GM12878 (cell line): ENCODE results near the gene IL23R. TPM values are rescaled to one million over a fixed set of nuclear protein-coding genes. Genes with fewer than 3 reads are reported as not detected.

Experiments used
- IKZF2 ChIP-seq, 2 experiments: fragments of 450-650 bp; IDR thresholded peaks; 2 replicates each; pipeline ENCODE4 v1.6.1; 2017; ENCODE audit warnings: mild to moderate bottlenecking in 2 of 2, moderate library complexity in 2 of 2
- NFIC ChIP-seq: IDR thresholded peaks from 2 replicates; pipeline ENCODE4 v1.6.1; 2012; ENCODE audit warnings: low read depth, mild to moderate bottlenecking, inconsistent platforms, low read length, moderate library complexity
- RAD21 ChIP-seq: IDR thresholded peaks from 2 replicates; pipeline ENCODE4 v1.6.1; 2011; ENCODE audit warnings: mild to moderate bottlenecking, low read depth, low read length, moderate library complexity; ENCODE audit not compliant: insufficient read depth
- ZNF384 ChIP-seq: IDR thresholded peaks from 2 replicates; pipeline ENCODE4 v1.6.1; 2012; ENCODE audit warnings: low read depth, mild to moderate bottlenecking, low read length, improper control_type of control experiment, borderline replicate concordance
- ZSCAN29 ChIP-seq: fragments of 450-650 bp; IDR thresholded peaks from 2 replicates; pipeline ENCODE4 v1.6.1; 2017; ENCODE audit warnings: mild to moderate bottlenecking, moderate library complexity
- polyA plus RNA-seq, 11 experiments: library from polyadenylated mRNA; depleted of rRNA in 4 of 11; unstranded in 6 of 11; stranded (reverse) in 5 of 11; fragments of >200 nt; fragmentation: Nextera tagmentation in 4 of 11; fragmentation: Illumina TruSeq in 1 of 11; extraction: Ambion mirVana in 4 of 11; extraction: Trizol in 1 of 11; gene quantifications; 1 replicate in 1 of 11; 2 replicates in 10 of 11; pipeline versions ENCODE4 v1.2.1 to v1.2.3, GENCODE V29; 2011 to 2016; ENCODE audit warnings: inconsistent platforms in 2 of 11, missing spikeins in 2 of 11, low read depth in 1 of 11
- total RNA-seq, 4 experiments: library from RNA; depleted of rRNA in 3 of 4; stranded (reverse); fragments of >200 nt in 3 of 4; fragmentation: Illumina TruSeq in 1 of 4; extraction: Trizol in 1 of 4; gene quantifications; 2 replicates each; pipeline versions ENCODE4 v1.2.1 to v1.2.3, GENCODE V29; 2013 to 2021
- TF ChIP-seq, protein P1 (sequence below): fragments of 450-650 bp; IDR thresholded peaks from 2 replicates; pipeline ENCODE4 v1.6.1; 2018; ENCODE audit warnings: mild to moderate bottlenecking, low read depth, moderate library complexity; ENCODE audit not compliant: partially characterized antibody
- TF ChIP-seq, protein P2 (sequence below): IDR thresholded peaks from 2 replicates; pipeline ENCODE4 v1.6.1; 2012; ENCODE audit warnings: mild to moderate bottlenecking, low read depth, low read length
- TF ChIP-seq, protein P3 (sequence below): IDR thresholded peaks from 2 replicates; pipeline ENCODE4 v1.6.1; 2012; ENCODE audit warnings: low read depth, low read length, improper control_type of control experiment
- TF ChIP-seq, protein P4 (sequence below): fragments of 450-650 bp; IDR thresholded peaks from 2 replicates; pipeline ENCODE4 v1.6.1; 2017; ENCODE audit warnings: mild to moderate bottlenecking, moderate library complexity

IL23R gene
- total and polyA plus RNA-seq, 10 of the 15 experiments (the other 5 are each of a cell fraction or from before 2014, with no cell fraction given), result 0.16 to 6.4 (median 0.59) TPM

DNA sequence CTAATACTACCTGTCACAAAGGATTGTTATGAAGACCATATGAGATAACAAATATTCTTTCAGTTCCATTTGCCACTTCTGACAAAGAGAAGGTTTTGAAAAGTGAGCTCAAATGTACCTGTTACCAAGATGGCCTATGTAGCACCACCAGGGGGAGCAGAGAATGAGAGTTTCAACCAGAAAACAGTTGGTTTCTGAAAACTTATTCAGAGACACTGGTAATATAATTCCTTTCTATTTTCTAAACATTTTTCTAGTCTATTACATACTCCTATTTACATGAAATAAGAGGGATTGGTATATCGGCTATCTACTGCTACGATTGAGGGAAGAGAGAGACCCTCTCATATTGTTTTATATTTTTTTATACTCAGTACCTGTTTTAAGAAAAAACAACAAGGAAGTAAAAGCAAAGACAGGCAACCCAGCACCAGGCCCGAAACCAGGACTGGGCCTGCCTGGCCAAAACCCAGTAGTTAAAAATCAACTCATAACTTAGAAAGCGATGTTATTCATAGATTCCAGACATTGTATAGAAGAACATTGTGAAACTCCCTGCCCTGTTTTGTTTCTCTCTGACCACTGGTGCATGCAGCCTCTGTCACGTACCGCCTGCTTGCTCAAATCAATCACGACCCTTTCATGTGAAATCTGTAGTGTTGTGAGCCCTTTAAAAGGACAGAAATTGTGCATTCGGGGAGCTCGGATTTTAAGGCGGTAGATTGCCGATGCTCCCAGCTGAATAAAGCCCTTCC, 48.3 kb downstream of the IL23R start (continued):
- TF ChIP-seq RAD21, result peak; percentile 52
- no peak for TF ChIP-seq ZSCAN29
- TF ChIP-seq ZNF384, result peak; percentile 40; the same call in 1 of the 2 replicates
- TF ChIP-seq, protein P1, sequence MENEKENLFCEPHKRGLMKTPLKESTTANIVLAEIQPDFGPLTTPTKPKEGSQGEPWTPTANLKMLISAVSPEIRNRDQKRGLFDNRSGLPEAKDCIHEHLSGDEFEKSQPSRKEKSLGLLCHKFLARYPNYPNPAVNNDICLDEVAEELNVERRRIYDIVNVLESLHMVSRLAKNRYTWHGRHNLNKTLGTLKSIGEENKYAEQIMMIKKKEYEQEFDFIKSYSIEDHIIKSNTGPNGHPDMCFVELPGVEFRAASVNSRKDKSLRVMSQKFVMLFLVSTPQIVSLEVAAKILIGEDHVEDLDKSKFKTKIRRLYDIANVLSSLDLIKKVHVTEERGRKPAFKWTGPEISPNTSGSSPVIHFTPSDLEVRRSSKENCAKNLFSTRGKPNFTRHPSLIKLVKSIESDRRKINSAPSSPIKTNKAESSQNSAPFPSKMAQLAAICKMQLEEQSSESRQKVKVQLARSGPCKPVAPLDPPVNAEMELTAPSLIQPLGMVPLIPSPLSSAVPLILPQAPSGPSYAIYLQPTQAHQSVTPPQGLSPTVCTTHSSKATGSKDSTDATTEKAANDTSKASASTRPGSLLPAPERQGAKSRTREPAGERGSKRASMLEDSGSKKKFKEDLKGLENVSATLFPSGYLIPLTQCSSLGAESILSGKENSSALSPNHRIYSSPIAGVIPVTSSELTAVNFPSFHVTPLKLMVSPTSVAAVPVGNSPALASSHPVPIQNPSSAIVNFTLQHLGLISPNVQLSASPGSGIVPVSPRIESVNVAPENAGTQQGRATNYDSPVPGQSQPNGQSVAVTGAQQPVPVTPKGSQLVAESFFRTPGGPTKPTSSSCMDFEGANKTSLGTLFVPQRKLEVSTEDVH, result peak; percentile 22
- peak; percentile 69 for TF ChIP-seq NFIC
- TF ChIP-seq, protein P2, sequence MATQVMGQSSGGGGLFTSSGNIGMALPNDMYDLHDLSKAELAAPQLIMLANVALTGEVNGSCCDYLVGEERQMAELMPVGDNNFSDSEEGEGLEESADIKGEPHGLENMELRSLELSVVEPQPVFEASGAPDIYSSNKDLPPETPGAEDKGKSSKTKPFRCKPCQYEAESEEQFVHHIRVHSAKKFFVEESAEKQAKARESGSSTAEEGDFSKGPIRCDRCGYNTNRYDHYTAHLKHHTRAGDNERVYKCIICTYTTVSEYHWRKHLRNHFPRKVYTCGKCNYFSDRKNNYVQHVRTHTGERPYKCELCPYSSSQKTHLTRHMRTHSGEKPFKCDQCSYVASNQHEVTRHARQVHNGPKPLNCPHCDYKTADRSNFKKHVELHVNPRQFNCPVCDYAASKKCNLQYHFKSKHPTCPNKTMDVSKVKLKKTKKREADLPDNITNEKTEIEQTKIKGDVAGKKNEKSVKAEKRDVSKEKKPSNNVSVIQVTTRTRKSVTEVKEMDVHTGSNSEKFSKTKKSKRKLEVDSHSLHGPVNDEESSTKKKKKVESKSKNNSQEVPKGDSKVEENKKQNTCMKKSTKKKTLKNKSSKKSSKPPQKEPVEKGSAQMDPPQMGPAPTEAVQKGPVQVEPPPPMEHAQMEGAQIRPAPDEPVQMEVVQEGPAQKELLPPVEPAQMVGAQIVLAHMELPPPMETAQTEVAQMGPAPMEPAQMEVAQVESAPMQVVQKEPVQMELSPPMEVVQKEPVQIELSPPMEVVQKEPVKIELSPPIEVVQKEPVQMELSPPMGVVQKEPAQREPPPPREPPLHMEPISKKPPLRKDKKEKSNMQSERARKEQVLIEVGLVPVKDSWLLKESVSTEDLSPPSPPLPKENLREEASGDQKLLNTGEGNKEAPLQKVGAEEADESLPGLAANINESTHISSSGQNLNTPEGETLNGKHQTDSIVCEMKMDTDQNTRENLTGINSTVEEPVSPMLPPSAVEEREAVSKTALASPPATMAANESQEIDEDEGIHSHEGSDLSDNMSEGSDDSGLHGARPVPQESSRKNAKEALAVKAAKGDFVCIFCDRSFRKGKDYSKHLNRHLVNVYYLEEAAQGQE, result no peak
- TF ChIP-seq, protein P3, sequence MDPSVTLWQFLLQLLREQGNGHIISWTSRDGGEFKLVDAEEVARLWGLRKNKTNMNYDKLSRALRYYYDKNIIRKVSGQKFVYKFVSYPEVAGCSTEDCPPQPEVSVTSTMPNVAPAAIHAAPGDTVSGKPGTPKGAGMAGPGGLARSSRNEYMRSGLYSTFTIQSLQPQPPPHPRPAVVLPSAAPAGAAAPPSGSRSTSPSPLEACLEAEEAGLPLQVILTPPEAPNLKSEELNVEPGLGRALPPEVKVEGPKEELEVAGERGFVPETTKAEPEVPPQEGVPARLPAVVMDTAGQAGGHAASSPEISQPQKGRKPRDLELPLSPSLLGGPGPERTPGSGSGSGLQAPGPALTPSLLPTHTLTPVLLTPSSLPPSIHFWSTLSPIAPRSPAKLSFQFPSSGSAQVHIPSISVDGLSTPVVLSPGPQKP, result no peak
- TF ChIP-seq IKZF2 (IDR thresholded peaks at IDR 0.05), result peak; percentile 53 to 58; a peak in 3 of 4 replicates
- TF ChIP-seq, protein P4, sequence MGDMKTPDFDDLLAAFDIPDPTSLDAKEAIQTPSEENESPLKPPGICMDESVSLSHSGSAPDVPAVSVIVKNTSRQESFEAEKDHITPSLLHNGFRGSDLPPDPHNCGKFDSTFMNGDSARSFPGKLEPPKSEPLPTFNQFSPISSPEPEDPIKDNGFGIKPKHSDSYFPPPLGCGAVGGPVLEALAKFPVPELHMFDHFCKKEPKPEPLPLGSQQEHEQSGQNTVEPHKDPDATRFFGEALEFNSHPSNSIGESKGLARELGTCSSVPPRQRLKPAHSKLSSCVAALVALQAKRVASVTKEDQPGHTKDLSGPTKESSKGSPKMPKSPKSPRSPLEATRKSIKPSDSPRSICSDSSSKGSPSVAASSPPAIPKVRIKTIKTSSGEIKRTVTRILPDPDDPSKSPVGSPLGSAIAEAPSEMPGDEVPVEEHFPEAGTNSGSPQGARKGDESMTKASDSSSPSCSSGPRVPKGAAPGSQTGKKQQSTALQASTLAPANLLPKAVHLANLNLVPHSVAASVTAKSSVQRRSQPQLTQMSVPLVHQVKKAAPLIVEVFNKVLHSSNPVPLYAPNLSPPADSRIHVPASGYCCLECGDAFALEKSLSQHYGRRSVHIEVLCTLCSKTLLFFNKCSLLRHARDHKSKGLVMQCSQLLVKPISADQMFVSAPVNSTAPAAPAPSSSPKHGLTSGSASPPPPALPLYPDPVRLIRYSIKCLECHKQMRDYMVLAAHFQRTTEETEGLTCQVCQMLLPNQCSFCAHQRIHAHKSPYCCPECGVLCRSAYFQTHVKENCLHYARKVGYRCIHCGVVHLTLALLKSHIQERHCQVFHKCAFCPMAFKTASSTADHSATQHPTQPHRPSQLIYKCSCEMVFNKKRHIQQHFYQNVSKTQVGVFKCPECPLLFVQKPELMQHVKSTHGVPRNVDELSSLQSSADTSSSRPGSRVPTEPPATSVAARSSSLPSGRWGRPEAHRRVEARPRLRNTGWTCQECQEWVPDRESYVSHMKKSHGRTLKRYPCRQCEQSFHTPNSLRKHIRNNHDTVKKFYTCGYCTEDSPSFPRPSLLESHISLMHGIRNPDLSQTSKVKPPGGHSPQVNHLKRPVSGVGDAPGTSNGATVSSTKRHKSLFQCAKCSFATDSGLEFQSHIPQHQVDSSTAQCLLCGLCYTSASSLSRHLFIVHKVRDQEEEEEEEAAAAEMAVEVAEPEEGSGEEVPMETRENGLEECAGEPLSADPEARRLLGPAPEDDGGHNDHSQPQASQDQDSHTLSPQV, result no peak
